Prostate gland (tissue), 2 donors: ENCODE measurements around the gene CEP152. TPM values are rescaled to one million over a fixed set of nuclear protein-coding genes. Genes with fewer than 3 reads are reported as not detected.

ENCODE experiments used
- DNase-seq: peaks from one replicate; pipeline ENCODE4 v3.0.0-alpha.2; 2019; ENCODE audit warnings: low spot score
- H3K27ac ChIP-seq, 2 donors: fragments of 200-600 bp; sonication (generic); 2 replicates each; pipeline ENCODE4 v1.5.1; 2017 to 2019
- H3K27me3 ChIP-seq: fragments of 200-600 bp; sonication (generic); replicated peaks from 2 replicates; pipeline ENCODE4 v1.5.1; 2019; ENCODE audit not compliant: insufficient read depth
- H3K36me3 ChIP-seq, 2 donors: fragments of 200-600 bp; sonication (generic); 1 replicate in 1 of 2; 2 replicates in 1 of 2; pipeline versions ENCODE4 v1.5.1 to v1.8.1; 2017 to 2019
- H3K4me1 ChIP-seq: fragments of 200-600 bp; sonication (generic); replicated peaks from 2 replicates; pipeline ENCODE4 v1.5.1; 2019
- H3K4me3 ChIP-seq, 2 donors: fragments of 200-600 bp; sonication (generic); 2 replicates each; pipeline ENCODE4 v1.5.1; 2017 to 2019
- H3K9me3 ChIP-seq: fragments of 200-600 bp; sonication (generic); 2 replicates; pipeline ENCODE4 v1.5.1; 2017
- CTCF ChIP-seq, 4 experiments: fragments of 200-600 bp in 2 of 4; fragments of 450-650 bp in 2 of 4; sonication (generic) in 2 of 4; IDR thresholded peaks; 1 replicate in 3 of 4; 2 replicates in 1 of 4; pipeline ENCODE4 v1.5.1; 2016 to 2019; ENCODE audit warnings: antibody characterized with exemption in 4 of 4, mild to moderate bottlenecking in 2 of 4, moderate library complexity in 2 of 4
- POLR2A ChIP-seq: fragments of 450-650 bp; IDR thresholded peaks from one replicate; pipeline ENCODE4 v1.6.1; 2016; ENCODE audit warnings: antibody characterized with exemption, mild to moderate bottlenecking
- POLR2AphosphoS5 ChIP-seq: sonication (generic); formaldehyde crosslinking; IDR thresholded peaks from one replicate; pipeline ENCODE4 v1.6.1; 2017; ENCODE audit warnings: antibody characterized with exemption
- WGBS: methylation state at CpG from one replicate; pipeline ENCODE4 v1.1.5; 2018; 5-methylcytosine and 5-hydroxymethylcytosine counted together
- intact Hi-C: fragments of 100-400 bp; cut with DNase I; formaldehyde crosslinking; loops from one replicate; pipeline ENCODE4 v1.14.2; 2022
- total RNA-seq, 2 donors: library from RNA; depleted of rRNA; stranded (reverse); fragments of >200 nt; gene quantifications; one replicate each; pipeline ENCODE4 v1.1.0, GENCODE V29; 2016

Gene CEP152
- total RNA-seq, 2 donors from 2014 or later, result 5.9 to 9.0 TPM

GRCh38 chr15:48757661-48758060, 53.2 kb downstream of the CEP152 start:
- DNase-seq, result no peak
- Histone ChIP-seq H3K9me3 (no peaks in the 10 kb centered on the region), H3K4me1 (no peaks in the 10 kb centered on the region), H3K27me3 (no peaks in the 10 kb centered on the region), H3K36me3 (no peaks in the 10 kb centered on the region), H3K27ac (no peak overlapping the region), H3K4me3 (no peak overlapping the region)
- WGBS, result 95% methylated on average over 1 of the region's 1 CpG
- TF ChIP-seq CTCF (IDR thresholded peaks at IDR 0.05), result no peak
- no peak for TF ChIP-seq POLR2A
- intact Hi-C loops, result no loop called here

DNA sequence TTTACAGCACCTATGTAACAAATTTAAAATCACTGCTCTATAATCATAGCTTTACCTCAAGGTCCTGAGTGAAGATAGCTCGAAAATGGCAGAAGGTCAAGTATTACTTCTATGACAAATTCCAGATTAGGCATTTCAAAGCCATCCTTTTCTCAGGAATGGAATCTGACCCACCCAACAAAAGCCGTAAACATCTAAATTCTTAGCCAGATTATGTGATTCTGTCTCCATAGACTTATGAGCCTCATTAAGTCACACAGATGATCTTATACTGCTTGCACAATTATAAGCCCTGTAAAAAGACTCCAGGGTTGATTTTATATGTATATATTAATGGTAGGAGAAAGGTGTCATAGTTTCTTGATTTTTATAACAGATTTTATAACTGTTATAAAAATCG, 56.9 kb downstream of the CEP152 start:
- intact Hi-C loops, result no loop called here
- no peaks in the 10 kb centered on the region for H3K27me3 ChIP-seq
- no peak overlapping the region for H3K4me3 ChIP-seq
- no peak for DNase-seq
- H3K4me1 ChIP-seq, result no peaks in the 10 kb centered on the region
- WGBS, result 96% methylated on average over 3 of the region's 3 CpGs
- no peak for TF ChIP-seq CTCF (IDR thresholded peaks at IDR 0.05)
- no peak for TF ChIP-seq POLR2A
- no peak for TF ChIP-seq POLR2AphosphoS5
- no peaks in the 10 kb centered on the region for H3K36me3 ChIP-seq
- H3K27ac ChIP-seq, result no peak overlapping the region
- no peaks in the 10 kb centered on the region for H3K9me3 ChIP-seq

- H3K9me3 ChIP-seq, result no peaks in the 10 kb centered on the region
- H3K36me3 ChIP-seq, result no peaks in the 10 kb centered on the region
- DNase-seq, result no peak
- H3K4me1 ChIP-seq, result no peaks in the 10 kb centered on the region
- H3K4me3 ChIP-seq, result no peak overlapping the region
- 77% methylated on average over 3 of the region's 3 CpGs for WGBS
- H3K27ac ChIP-seq, result no peak overlapping the region
- no peaks in the 10 kb centered on the region for H3K27me3 ChIP-seq
- intact Hi-C loops, result no loop called here
- no peak for TF ChIP-seq POLR2A
- TF ChIP-seq CTCF (IDR thresholded peaks at IDR 0.05), result no peak
- no peak for TF ChIP-seq POLR2AphosphoS5
Observed at GRCh38 chr15:48751595-48751994, 59.3 kb downstream of the CEP152 start.

DNA sequence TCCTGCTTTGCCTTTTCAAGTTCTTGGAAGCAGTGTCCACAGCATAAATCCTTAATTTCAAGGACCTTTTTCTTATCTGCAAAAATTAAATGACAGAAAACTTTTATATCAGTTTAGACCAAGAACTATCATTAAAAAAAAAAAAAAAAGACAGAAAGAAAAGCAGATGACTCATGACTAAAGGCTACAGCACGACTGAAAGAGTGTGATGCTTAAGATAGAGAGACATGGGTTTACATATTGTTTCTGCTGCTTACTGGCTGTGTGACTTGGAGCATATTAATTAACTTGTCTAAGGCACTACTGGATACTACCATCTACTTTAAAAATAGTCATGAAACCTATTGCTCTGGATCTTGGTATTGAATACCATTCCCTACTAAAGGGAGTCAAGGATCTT, 62.3 kb downstream of the CEP152 start:
- WGBS, result 66% methylated on average over 1 of the region's 1 CpG
- intact Hi-C loops, result no loop called here

More for the DNA sequence above, 62.3 kb downstream of the CEP152 start:
- TF ChIP-seq POLR2A (no peak), POLR2AphosphoS5 (no peak), CTCF (IDR thresholded peaks at IDR 0.05) (no peak)
- H3K27me3 ChIP-seq, result no peaks in the 10 kb centered on the region
- no peak overlapping the region for H3K4me3 ChIP-seq
- H3K36me3 ChIP-seq, result no peaks in the 10 kb centered on the region
- DNase-seq, result no peak
- no peak overlapping the region for H3K27ac ChIP-seq
- H3K4me1 ChIP-seq, result no peaks in the 10 kb centered on the region
- H3K9me3 ChIP-seq, result no peaks in the 10 kb centered on the region
